ENCODE results near the gene ATPAF1.

ATPAF1 gene

DNA sequence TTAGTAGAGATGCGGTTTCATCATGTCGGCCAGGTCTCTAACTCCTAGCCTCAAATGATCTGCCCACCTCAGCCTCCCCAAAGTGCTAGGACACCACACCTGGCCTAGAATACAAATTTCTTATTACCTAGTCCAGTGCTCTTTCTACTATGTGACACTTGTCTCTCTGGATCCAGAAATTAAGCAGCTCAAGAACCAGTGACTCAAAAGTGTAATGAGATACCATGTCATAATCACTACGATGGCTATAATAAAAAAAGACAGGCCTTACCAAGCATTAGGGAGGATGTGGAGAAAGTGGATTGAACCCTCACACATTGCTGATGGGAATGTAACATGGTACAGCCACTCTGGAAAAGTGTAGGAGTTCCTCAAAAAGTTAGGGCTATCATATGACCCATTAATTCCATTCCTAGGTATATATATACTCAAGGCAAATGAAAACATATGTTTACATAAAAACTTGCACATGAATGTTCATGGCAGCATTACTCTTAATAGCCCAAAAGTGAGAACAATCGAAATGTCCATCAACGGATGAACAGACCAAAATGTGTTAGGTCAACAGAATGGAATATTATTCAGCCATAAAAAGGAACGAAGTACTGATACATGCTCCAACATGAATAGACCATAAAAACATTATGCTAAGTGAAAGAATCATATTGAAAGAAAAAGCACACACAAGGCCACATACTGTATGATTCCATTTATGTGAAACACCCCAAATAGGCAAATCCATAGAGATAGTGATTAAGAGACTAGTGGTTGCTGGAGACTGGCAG is 11.8 kb upstream of the ATPAF1 start:
- TF ChIP-seq, protein P1, sequence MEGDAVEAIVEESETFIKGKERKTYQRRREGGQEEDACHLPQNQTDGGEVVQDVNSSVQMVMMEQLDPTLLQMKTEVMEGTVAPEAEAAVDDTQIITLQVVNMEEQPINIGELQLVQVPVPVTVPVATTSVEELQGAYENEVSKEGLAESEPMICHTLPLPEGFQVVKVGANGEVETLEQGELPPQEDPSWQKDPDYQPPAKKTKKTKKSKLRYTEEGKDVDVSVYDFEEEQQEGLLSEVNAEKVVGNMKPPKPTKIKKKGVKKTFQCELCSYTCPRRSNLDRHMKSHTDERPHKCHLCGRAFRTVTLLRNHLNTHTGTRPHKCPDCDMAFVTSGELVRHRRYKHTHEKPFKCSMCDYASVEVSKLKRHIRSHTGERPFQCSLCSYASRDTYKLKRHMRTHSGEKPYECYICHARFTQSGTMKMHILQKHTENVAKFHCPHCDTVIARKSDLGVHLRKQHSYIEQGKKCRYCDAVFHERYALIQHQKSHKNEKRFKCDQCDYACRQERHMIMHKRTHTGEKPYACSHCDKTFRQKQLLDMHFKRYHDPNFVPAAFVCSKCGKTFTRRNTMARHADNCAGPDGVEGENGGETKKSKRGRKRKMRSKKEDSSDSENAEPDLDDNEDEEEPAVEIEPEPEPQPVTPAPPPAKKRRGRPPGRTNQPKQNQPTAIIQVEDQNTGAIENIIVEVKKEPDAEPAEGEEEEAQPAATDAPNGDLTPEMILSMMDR (IDR thresholded peaks at IDR 0.05; ENCODE audit: low read depth, low read length): no peak
- no peaks in the 10 kb centered on the region for H3K9me3 ChIP-seq (ENCODE audit: severe bottlenecking)
- H3K27me3 ChIP-seq (ENCODE audit: insufficient read depth, low read depth, severe bottlenecking): no peaks in the 10 kb centered on the region
- H3K36me3 ChIP-seq: peaks cover 63% of the 10 kb centered on the region
- DNase-seq: no peak
- H3K27ac ChIP-seq: no peak overlapping the region
- no peak overlapping the region for H3K4me3 ChIP-seq (ENCODE audit: low read depth, low read length)

DNA sequence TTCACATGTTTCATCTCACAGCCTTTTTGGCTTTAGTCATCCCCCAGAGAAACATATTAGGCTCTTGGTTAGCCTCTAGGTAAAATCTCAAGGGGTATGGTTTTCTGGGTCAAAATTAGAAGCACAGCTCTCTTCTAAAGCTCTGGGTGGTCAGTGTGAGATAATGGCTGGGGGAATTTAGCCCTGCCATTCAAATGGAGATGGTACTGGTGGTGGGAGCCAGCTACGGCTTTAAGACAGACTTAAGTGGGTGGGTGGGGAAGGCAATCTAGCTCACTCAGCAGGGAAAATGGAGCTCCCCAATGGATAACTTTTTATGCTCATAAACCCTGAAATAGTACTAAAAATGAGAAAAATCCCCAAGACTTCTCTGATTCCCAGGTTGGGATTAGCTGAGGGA is 9.2 kb upstream of the ATPAF1 start:
- Histone ChIP-seq H3K27me3 (ENCODE audit: insufficient read depth, low read depth, severe bottlenecking) (no peaks in the 10 kb centered on the region), H3K27ac (no peak overlapping the region), H3K4me3 (ENCODE audit: low read depth, low read length) (no peak overlapping the region), H3K9me3 (ENCODE audit: severe bottlenecking) (no peaks in the 10 kb centered on the region), H3K36me3 (peaks cover 37% of the 10 kb centered on the region)
- TF ChIP-seq, protein P1 (IDR thresholded peaks at IDR 0.05; ENCODE audit: low read depth, low read length): no peak
- no peak for DNase-seq

DNA sequence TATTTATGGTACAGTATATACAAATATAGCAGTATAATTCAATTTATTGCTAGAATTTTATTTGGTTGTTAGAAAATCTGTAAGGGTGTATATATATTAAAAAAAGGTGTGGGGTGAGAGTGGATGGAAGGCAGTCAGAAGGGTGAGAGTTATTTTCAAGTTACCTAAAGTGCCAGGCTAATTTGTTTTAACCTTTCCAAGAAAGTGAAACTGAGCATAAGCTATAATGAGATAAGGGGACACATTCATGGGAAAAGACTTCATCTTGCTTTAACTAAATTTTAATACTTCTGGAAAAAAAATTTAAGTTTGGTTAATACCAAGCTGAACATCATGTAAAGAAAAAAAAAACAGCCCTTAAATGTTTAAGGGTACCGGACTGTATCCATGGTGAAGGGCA is 8.4 kb upstream of the ATPAF1 start:
- DNase-seq: no peak
- TF ChIP-seq, protein P1 (IDR thresholded peaks at IDR 0.05; ENCODE audit: low read depth, low read length): no peak
- Histone ChIP-seq H3K4me3 (ENCODE audit: low read depth, low read length) (no peak overlapping the region), H3K27ac (no peak overlapping the region), H3K9me3 (ENCODE audit: severe bottlenecking) (no peaks in the 10 kb centered on the region), H3K36me3 (peaks cover 30% of the 10 kb centered on the region), H3K27me3 (ENCODE audit: insufficient read depth, low read depth, severe bottlenecking) (no peaks in the 10 kb centered on the region)

DNA sequence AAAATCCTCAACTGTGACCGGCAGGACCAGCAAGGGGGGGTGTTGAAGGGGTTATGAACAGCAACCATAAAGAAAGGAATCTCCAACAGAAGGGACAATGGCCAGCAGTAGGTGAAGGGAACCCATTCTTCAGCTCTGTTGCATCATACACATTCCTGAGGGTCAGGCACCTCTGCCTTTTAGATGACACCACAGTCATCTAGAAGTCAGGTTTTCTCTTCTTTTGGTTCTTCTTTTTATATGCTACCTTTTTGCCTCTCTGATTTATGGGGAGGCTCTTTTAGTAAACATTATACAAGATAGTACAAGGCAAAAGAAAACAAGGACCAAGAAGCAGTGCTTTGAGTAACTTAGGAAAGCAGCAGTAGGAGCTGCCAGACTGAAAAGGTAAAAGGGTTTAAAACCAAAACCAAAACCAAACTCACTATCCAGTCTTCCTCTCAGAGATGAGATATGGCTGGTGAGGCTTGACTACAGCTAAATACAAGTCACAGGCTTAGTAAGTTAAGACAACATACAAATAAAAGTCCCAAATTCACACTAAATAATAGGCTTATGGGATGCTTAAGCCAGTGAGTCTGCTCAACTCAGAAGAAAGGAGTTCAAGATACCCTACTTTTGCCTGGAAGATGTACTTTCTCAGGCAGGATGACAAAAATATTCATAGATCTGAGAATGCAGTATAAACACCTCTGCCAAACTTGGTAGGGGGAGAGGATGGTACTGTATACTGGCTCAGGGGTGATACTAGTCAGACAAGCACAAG is 7.6 kb upstream of the ATPAF1 start:
- Histone ChIP-seq H3K9me3 (ENCODE audit: severe bottlenecking) (no peaks in the 10 kb centered on the region), H3K27me3 (ENCODE audit: insufficient read depth, low read depth, severe bottlenecking) (no peaks in the 10 kb centered on the region), H3K4me3 (ENCODE audit: low read depth, low read length) (no peak overlapping the region), H3K36me3 (peaks cover 25% of the 10 kb centered on the region), H3K27ac (no peak overlapping the region)
- DNase-seq: no peak
- TF ChIP-seq, protein P1 (IDR thresholded peaks at IDR 0.05; ENCODE audit: low read depth, low read length): no peak

DNA sequence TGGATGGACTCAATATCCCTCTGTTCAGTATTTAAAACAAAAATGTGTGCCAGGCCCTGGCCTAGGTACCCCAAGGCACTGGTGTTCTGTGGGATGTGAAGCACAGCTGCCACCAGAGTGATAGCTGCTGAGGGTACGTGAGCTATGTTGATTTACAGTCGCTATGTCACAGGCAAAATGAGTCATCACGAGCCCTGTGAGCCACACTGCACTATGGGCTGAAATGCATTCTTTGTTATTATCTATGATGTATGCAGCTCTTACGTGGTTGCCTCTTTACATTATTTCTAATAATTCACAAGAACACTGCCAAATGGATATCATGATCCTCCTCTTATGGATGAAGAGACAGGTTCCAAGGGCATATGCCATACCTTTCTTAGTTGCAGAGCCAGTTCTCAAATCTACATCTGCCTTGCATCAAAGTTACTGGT is 5.6 kb upstream of the ATPAF1 start:
- no peaks in the 10 kb centered on the region for H3K9me3 ChIP-seq (ENCODE audit: severe bottlenecking)
- H3K36me3 ChIP-seq: peaks cover 8% of the 10 kb centered on the region
- H3K4me3 ChIP-seq (ENCODE audit: low read depth, low read length): no peak overlapping the region
- TF ChIP-seq, protein P1 (IDR thresholded peaks at IDR 0.05; ENCODE audit: low read depth, low read length): no peak
- H3K27ac ChIP-seq: no peak overlapping the region
- no peaks in the 10 kb centered on the region for H3K27me3 ChIP-seq (ENCODE audit: insufficient read depth, low read depth, severe bottlenecking)
- no peak for DNase-seq
